Measurements from ENCODE around the gene SAMD13. TPM values are rescaled to one million over a fixed set of nuclear protein-coding genes. Genes with fewer than 3 reads are reported as not detected.

The SAMD13 gene
- total RNA-seq, 1 donor from 2014 or later: 0.60 TPM

GRCh38 chr1:84352298-84353106 is 51.0 kb downstream of the SAMD13 start:
- intact Hi-C loops (cut with micrococcal nuclease): no loop called here
- Mint-ChIP-seq H3K36me3 (ENCODE audit: low read depth) (no peaks in the 10 kb centered on the region), H3K27ac (no peak overlapping the region), H3K9me3 (no peaks in the 10 kb centered on the region), H3K4me3 (no peak overlapping the region), H3K4me1 (ENCODE audit: low read depth) (no peaks in the 10 kb centered on the region), H3K27me3 (ENCODE audit: insufficient read depth) (no peaks in the 10 kb centered on the region)
- no peak for DNase-seq (ENCODE audit: low spot score)

GRCh38 chr1:84353695-84354094 is 52.2 kb downstream of the SAMD13 start:
- DNase-seq (ENCODE audit: low spot score): no peak
- Mint-ChIP-seq H3K4me3 (no peak overlapping the region), H3K36me3 (ENCODE audit: low read depth) (no peaks in the 10 kb centered on the region), H3K9me3 (no peaks in the 10 kb centered on the region), H3K27ac (no peak overlapping the region), H3K4me1 (ENCODE audit: low read depth) (no peaks in the 10 kb centered on the region), H3K27me3 (ENCODE audit: insufficient read depth) (no peaks in the 10 kb centered on the region)
- intact Hi-C loops (cut with micrococcal nuclease): no loop called here

GRCh38 chr1:84355556-84355955 is 54.0 kb downstream of the SAMD13 start:
- H3K36me3 Mint-ChIP-seq (ENCODE audit: low read depth): no peaks in the 10 kb centered on the region
- no peaks in the 10 kb centered on the region for H3K4me1 Mint-ChIP-seq (ENCODE audit: low read depth)
- H3K9me3 Mint-ChIP-seq: no peaks in the 10 kb centered on the region
- no peak overlapping the region for H3K4me3 Mint-ChIP-seq
- no peak for DNase-seq (ENCODE audit: low spot score)
- no peaks in the 10 kb centered on the region for H3K27me3 Mint-ChIP-seq (ENCODE audit: insufficient read depth)
- no peak overlapping the region for H3K27ac Mint-ChIP-seq
- intact Hi-C loops (cut with micrococcal nuclease): no loop called here

- intact Hi-C loops (cut with micrococcal nuclease): no loop called here
- no peaks in the 10 kb centered on the region for H3K4me1 Mint-ChIP-seq (ENCODE audit: low read depth)
- no peaks in the 10 kb centered on the region for H3K27me3 Mint-ChIP-seq (ENCODE audit: insufficient read depth)
- no peak for DNase-seq (ENCODE audit: low spot score)
- H3K36me3 Mint-ChIP-seq (ENCODE audit: low read depth): no peaks in the 10 kb centered on the region
- no peak overlapping the region for H3K4me3 Mint-ChIP-seq
- H3K9me3 Mint-ChIP-seq: no peaks in the 10 kb centered on the region
- no peak overlapping the region for H3K27ac Mint-ChIP-seq
Measured at GRCh38 chr1:84356881-84357280, 55.4 kb downstream of the SAMD13 start.

GRCh38 chr1:84358695-84359094 is 57.2 kb downstream of the SAMD13 start:
- H3K36me3 Mint-ChIP-seq (ENCODE audit: low read depth): no peaks in the 10 kb centered on the region
- intact Hi-C loops (cut with micrococcal nuclease): no loop called here
- no peak overlapping the region for H3K4me3 Mint-ChIP-seq
- no peak for DNase-seq (ENCODE audit: low spot score)
- H3K9me3 Mint-ChIP-seq: no peaks in the 10 kb centered on the region
- no peaks in the 10 kb centered on the region for H3K27me3 Mint-ChIP-seq (ENCODE audit: insufficient read depth)
- no peak overlapping the region for H3K27ac Mint-ChIP-seq
- peaks cover 6% of the 10 kb centered on the region for H3K4me1 Mint-ChIP-seq (ENCODE audit: low read depth)

GRCh38 chr1:84360316-84360715 is 58.8 kb downstream of the SAMD13 start:
- intact Hi-C loops (cut with micrococcal nuclease): no loop called here
- no peaks in the 10 kb centered on the region for H3K9me3 Mint-ChIP-seq
- H3K27ac Mint-ChIP-seq: no peak overlapping the region
- H3K27me3 Mint-ChIP-seq (ENCODE audit: insufficient read depth): no peaks in the 10 kb centered on the region
- no peaks in the 10 kb centered on the region for H3K36me3 Mint-ChIP-seq (ENCODE audit: low read depth)
- H3K4me3 Mint-ChIP-seq: no peak overlapping the region
- DNase-seq (ENCODE audit: low spot score): no peak
- H3K4me1 Mint-ChIP-seq (ENCODE audit: low read depth): peaks cover 8% of the 10 kb centered on the region

GRCh38 chr1:84361796-84362195 is 60.3 kb downstream of the SAMD13 start:
- Mint-ChIP-seq H3K4me1 (ENCODE audit: low read depth) (peaks cover 11% of the 10 kb centered on the region), H3K36me3 (ENCODE audit: low read depth) (no peaks in the 10 kb centered on the region), H3K27me3 (ENCODE audit: insufficient read depth) (no peaks in the 10 kb centered on the region), H3K4me3 (no peak overlapping the region), H3K27ac (no peak overlapping the region), H3K9me3 (no peaks in the 10 kb centered on the region)
- DNase-seq (ENCODE audit: low spot score): no peak
- intact Hi-C loops (cut with micrococcal nuclease): no loop called here

GRCh38 chr1:84363019-84363418 is 61.5 kb downstream of the SAMD13 start:
- DNase-seq (ENCODE audit: low spot score): no peak
- Mint-ChIP-seq H3K4me1 (ENCODE audit: low read depth) (peaks cover 11% of the 10 kb centered on the region), H3K27ac (no peak overlapping the region), H3K36me3 (ENCODE audit: low read depth) (no peaks in the 10 kb centered on the region), H3K4me3 (no peak overlapping the region), H3K27me3 (ENCODE audit: insufficient read depth) (no peaks in the 10 kb centered on the region), H3K9me3 (no peaks in the 10 kb centered on the region)
- intact Hi-C loops (cut with micrococcal nuclease): no loop called here

GRCh38 chr1:84363622-84364021 is 62.1 kb downstream of the SAMD13 start:
- peaks cover 11% of the 10 kb centered on the region for H3K4me1 Mint-ChIP-seq (ENCODE audit: low read depth)
- no peak for DNase-seq (ENCODE audit: low spot score)
- no peak overlapping the region for H3K4me3 Mint-ChIP-seq
- no peak overlapping the region for H3K27ac Mint-ChIP-seq
- H3K27me3 Mint-ChIP-seq (ENCODE audit: insufficient read depth): no peaks in the 10 kb centered on the region
- no peaks in the 10 kb centered on the region for H3K36me3 Mint-ChIP-seq (ENCODE audit: low read depth)
- intact Hi-C loops (cut with micrococcal nuclease): no loop called here
- no peaks in the 10 kb centered on the region for H3K9me3 Mint-ChIP-seq

- H3K27ac Mint-ChIP-seq: peak overlapping the region; percentile 14
- no peaks in the 10 kb centered on the region for H3K9me3 Mint-ChIP-seq
- no peak for DNase-seq (ENCODE audit: low spot score)
- no peaks in the 10 kb centered on the region for H3K27me3 Mint-ChIP-seq (ENCODE audit: insufficient read depth)
- H3K36me3 Mint-ChIP-seq (ENCODE audit: low read depth): no peaks in the 10 kb centered on the region
- no peak overlapping the region for H3K4me3 Mint-ChIP-seq
- intact Hi-C loops (cut with micrococcal nuclease): no loop called here
- H3K4me1 Mint-ChIP-seq (ENCODE audit: low read depth): peaks cover 11% of the 10 kb centered on the region
Measured at GRCh38 chr1:84365225-84366221, 64.0 kb downstream of the SAMD13 start.

GRCh38 chr1:84366786-84367185 is 65.3 kb downstream of the SAMD13 start:
- Mint-ChIP-seq H3K27me3 (ENCODE audit: insufficient read depth) (no peaks in the 10 kb centered on the region), H3K36me3 (ENCODE audit: low read depth) (no peaks in the 10 kb centered on the region), H3K4me1 (ENCODE audit: low read depth) (peaks cover 11% of the 10 kb centered on the region), H3K27ac (no peak overlapping the region), H3K4me3 (no peak overlapping the region), H3K9me3 (no peaks in the 10 kb centered on the region)
- intact Hi-C loops (cut with micrococcal nuclease): no loop called here
- DNase-seq (ENCODE audit: low spot score): no peak

GRCh38 chr1:84367219-84367618 is 65.7 kb downstream of the SAMD13 start:
- H3K4me1 Mint-ChIP-seq (ENCODE audit: low read depth): peaks cover 11% of the 10 kb centered on the region
- no peak overlapping the region for H3K27ac Mint-ChIP-seq
- no peaks in the 10 kb centered on the region for H3K27me3 Mint-ChIP-seq (ENCODE audit: insufficient read depth)
- no peak for DNase-seq (ENCODE audit: low spot score)
- H3K36me3 Mint-ChIP-seq (ENCODE audit: low read depth): no peaks in the 10 kb centered on the region
- no peak overlapping the region for H3K4me3 Mint-ChIP-seq
- H3K9me3 Mint-ChIP-seq: no peaks in the 10 kb centered on the region
- intact Hi-C loops (cut with micrococcal nuclease): no loop called here

- H3K27ac Mint-ChIP-seq: no peak overlapping the region
- intact Hi-C loops (cut with micrococcal nuclease): no loop called here
- no peaks in the 10 kb centered on the region for H3K36me3 Mint-ChIP-seq (ENCODE audit: low read depth)
- no peak for DNase-seq (ENCODE audit: low spot score)
- no peaks in the 10 kb centered on the region for H3K9me3 Mint-ChIP-seq
- H3K4me1 Mint-ChIP-seq (ENCODE audit: low read depth): peaks cover 5% of the 10 kb centered on the region
- no peak overlapping the region for H3K4me3 Mint-ChIP-seq
- H3K27me3 Mint-ChIP-seq (ENCODE audit: insufficient read depth): no peaks in the 10 kb centered on the region
Measured at GRCh38 chr1:84368441-84368840, 66.9 kb downstream of the SAMD13 start.

Data from activated T-helper 1 cell treated with anti-CD3 and anti-CD28 coated beads, Interleukin-12 subunit alpha, Interleukin-12 subunit beta, Interleukin-2, Interleukin-4 antibody, amounts not matched to agents 30 ng/mL and 10 ng/mL and 1 ng/mL, durations not matched to agents 14 hours and 24 hours and 36 hours (primary cell).